HCT116 (cell line): ENCODE data around the gene ZMYND11. TPM values are rescaled to one million over a fixed set of nuclear protein-coding genes. Genes with fewer than 3 reads are reported as not detected.

ENCODE experiments used
- ATAC-seq: fragments of 200-7000 bp; cut with Tn5 transposase; 2 replicates; pipeline ENCODE4 v1.9.1; 2020; ENCODE audit warnings: mild to moderate bottlenecking, moderate library complexity
- BruUV-seq: library from RNA; stranded (reverse); fragments of 400-500 nt; replicated peaks from 2 replicates; lab custom pipeline; 2021; lab: Mats Ljungman, UMichigan
- CTCF ChIA-PET: fragments of 300-600 bp; sonication (Branson Sonifier 250); formaldehyde crosslinking; loops from one replicate; lab custom pipeline; 2021; ENCODE audit warnings: antibody characterized with exemption; lab: Charles Lee
- POLR2A ChIA-PET: fragments of 300-600, 350-600 bp; sonication (Branson Sonifier 250); formaldehyde crosslinking; loops from one replicate; lab custom pipeline; 2021; ENCODE audit warnings: antibody characterized with exemption; lab: Charles Lee
- RAD21 ChIA-PET, 2 experiments: fragments of 300-600 bp; sonication (Branson Sonifier 250); formaldehyde crosslinking; loops; one replicate each; lab custom pipeline; 2023; ENCODE audit warnings: low total read pairs in 2 of 2; ENCODE audit not compliant: uncharacterized antibody in 2 of 2, unreplicated experiment in 2 of 2, low non-redundant PET in 1 of 2; lab: Charles Lee
- DNase-seq: peaks from one replicate; pipeline ENCODE4 v3.0.0-alpha.2; 2010; ENCODE audit warnings: low read depth, low spot score
- H2AFZ ChIP-seq: fragments of 200-600 bp; shearing (Covaris generic), sonication (generic); 2 replicates; pipeline ENCODE4 v1.6.1; 2017; ENCODE audit warnings: low read depth, mixed run types, mixed read lengths, antibody characterized with exemption, low read length; ENCODE audit not compliant: poor library complexity, severe bottlenecking
- H3K27ac ChIP-seq: 2 replicates; pipeline ENCODE4 v1.5.1; 2012; ENCODE audit warnings: low read depth, low read length
- H3K27me3 ChIP-seq: fragments of 200-600 bp; sonication (generic); 2 replicates; pipeline ENCODE4 v1.6.1; 2016; ENCODE audit warnings: mixed run types, low read length, mixed read lengths; ENCODE audit not compliant: insufficient read depth
- H3K36me3 ChIP-seq, 2 experiments: fragments of 200-500 bp in 1 of 2; fragments of 200-600 bp in 1 of 2; sonication (Bioruptor generic) in 1 of 2; sonication (generic) in 1 of 2; 2 replicates each; pipeline versions ENCODE4 v1.5.1 to v1.6.1; 2014 to 2016; ENCODE audit warnings: low read length in 2 of 2, inconsistent platforms in 1 of 2, mixed read lengths in 1 of 2, mixed run types in 1 of 2; ENCODE audit not compliant: insufficient read depth in 2 of 2, control insufficient read depth in 1 of 2
- H3K4me1 ChIP-seq, 2 experiments: fragments of 200-600 bp in 1 of 2; sonication (generic) in 1 of 2; 2 replicates each; pipeline versions ENCODE4 v1.5.1 to v1.6.1; 2012 to 2017; ENCODE audit warnings: low read length in 2 of 2, inconsistent platforms in 1 of 2, mild to moderate bottlenecking in 1 of 2, mixed read lengths in 1 of 2, mixed run types in 1 of 2, moderate library complexity in 1 of 2; ENCODE audit not compliant: insufficient read depth in 2 of 2, control insufficient read depth in 1 of 2
- H3K4me2 ChIP-seq: fragments of 200-600 bp; sonication (generic); 2 replicates; pipeline ENCODE4 v1.6.1; 2017; ENCODE audit warnings: mixed run types, low read length, mixed read lengths
- H3K4me3 ChIP-seq, 2 experiments: fragments of 200-600 bp in 1 of 2; sonication (generic) in 1 of 2; replicated peaks in 1 of 2; 2 replicates each; pipeline ENCODE4 v1.5.1; 2011 to 2016; ENCODE audit warnings: low read length in 2 of 2, control low read depth in 1 of 2, low read depth in 1 of 2, mild to moderate bottlenecking in 1 of 2, mixed read lengths in 1 of 2, mixed run types in 1 of 2
- H3K79me2 ChIP-seq: fragments of 200-600 bp; sonication (generic); 2 replicates; pipeline ENCODE4 v1.6.1; 2017; ENCODE audit warnings: mild to moderate bottlenecking, mixed run types, low read length, moderate library complexity, mixed read lengths; ENCODE audit not compliant: insufficient read depth
- H3K9ac ChIP-seq: fragments of 200-600 bp; sonication (generic); 2 replicates; pipeline ENCODE4 v1.6.1; 2016; ENCODE audit warnings: low read length, mixed read lengths
- H3K9me2 ChIP-seq: fragments of 200-600 bp; sonication (generic), shearing (Covaris generic); 2 replicates; pipeline ENCODE4 v1.6.1; 2017; ENCODE audit warnings: mixed run types, mild to moderate bottlenecking, moderate library complexity; ENCODE audit not compliant: insufficient read depth
- H3K9me3 ChIP-seq, 2 experiments: fragments of 200-500 bp in 1 of 2; fragments of 200-600 bp in 1 of 2; sonication (Bioruptor generic) in 1 of 2; sonication (generic) in 1 of 2; 2 replicates each; pipeline ENCODE4 v1.6.1; 2014 to 2017; ENCODE audit warnings: low read length in 2 of 2, mixed read lengths in 2 of 2, inconsistent platforms in 1 of 2, low read depth in 1 of 2, mild to moderate bottlenecking in 1 of 2, mixed run types in 1 of 2, moderate library complexity in 1 of 2; ENCODE audit not compliant: control insufficient read depth in 1 of 2, insufficient read depth in 1 of 2
- H4K20me1 ChIP-seq: fragments of 200-600 bp; sonication (generic), shearing (Covaris generic); 2 replicates; pipeline ENCODE4 v1.6.1; 2017; ENCODE audit warnings: mixed run types, mild to moderate bottlenecking, moderate library complexity; ENCODE audit not compliant: insufficient read depth
- CBX3 ChIP-seq: IDR thresholded peaks from 2 replicates; pipeline ENCODE4 v1.6.1; 2012; ENCODE audit warnings: low read depth
- CEBPB ChIP-seq: IDR thresholded peaks from 2 replicates; pipeline ENCODE4 v1.6.1; 2012; ENCODE audit warnings: low read depth
- CTCF ChIP-seq, 3 experiments: fragments of 200-600 bp in 1 of 3; sonication (generic) in 1 of 3; IDR thresholded peaks in 2 of 3; conservative IDR thresholded peaks in 1 of 3; 2 replicates each; pipeline ENCODE4 v1.5.1; 2012 to 2017; ENCODE audit warnings: low read depth in 2 of 3, low read length in 2 of 3, antibody characterized with exemption in 1 of 3, borderline replicate concordance in 1 of 3, control low read depth in 1 of 3, mild to moderate bottlenecking in 1 of 3, mixed read lengths in 1 of 3, mixed run types in 1 of 3, moderate library complexity in 1 of 3; ENCODE audit not compliant: insufficient read depth in 1 of 3
- ELF1 ChIP-seq: IDR thresholded peaks from 2 replicates; pipeline ENCODE4 v1.6.1; 2012; ENCODE audit warnings: low read depth, borderline replicate concordance
- EZH2phosphoT487 ChIP-seq: fragments of 200-600 bp; IDR thresholded peaks from 2 replicates; pipeline ENCODE4 v1.6.1; 2018; ENCODE audit warnings: antibody characterized with exemption, borderline replicate concordance
- FOSL1 ChIP-seq: IDR thresholded peaks from 2 replicates; pipeline ENCODE4 v1.6.1; 2012; ENCODE audit warnings: low read depth
- JUND ChIP-seq: IDR thresholded peaks from 2 replicates; pipeline ENCODE4 v1.6.1; 2012
- MAX ChIP-seq: IDR thresholded peaks from 2 replicates; pipeline ENCODE4 v1.6.1; 2012
- POLR2A ChIP-seq: IDR thresholded peaks from 2 replicates; pipeline ENCODE4 v1.7.0; 2011; ENCODE audit warnings: borderline replicate concordance; ENCODE audit not compliant: insufficient read depth, insufficient read length; ENCODE audit errors: extremely low read depth
- RAD21 ChIP-seq: IDR thresholded peaks from 2 replicates; pipeline ENCODE4 v1.6.1; 2012; ENCODE audit warnings: low read depth, mild to moderate bottlenecking
- SP1 ChIP-seq: IDR thresholded peaks from 2 replicates; pipeline ENCODE4 v1.6.1; 2012; ENCODE audit warnings: low read depth
- SRF ChIP-seq: IDR thresholded peaks from 2 replicates; pipeline ENCODE4 v1.6.1; 2012; ENCODE audit warnings: low read depth
- TCF7L2 ChIP-seq: IDR thresholded peaks from 2 replicates; pipeline ENCODE4 v1.7.0; 2011; ENCODE audit warnings: borderline replicate concordance, inconsistent platforms; ENCODE audit not compliant: insufficient read depth, insufficient read length; ENCODE audit errors: extremely low read depth
- YY1 ChIP-seq: IDR thresholded peaks from 2 replicates; pipeline ENCODE4 v1.6.1; 2011; ENCODE audit warnings: low read length, low read depth, moderate library complexity, mild to moderate bottlenecking; ENCODE audit not compliant: insufficient replicate concordance; ENCODE audit errors: extremely low read depth
- ZBTB33 ChIP-seq: IDR thresholded peaks from 2 replicates; pipeline ENCODE4 v1.6.1; 2011; ENCODE audit warnings: mild to moderate bottlenecking, low read length, moderate library complexity; ENCODE audit not compliant: insufficient replicate concordance; ENCODE audit errors: extremely low read depth
- ZNF274 ChIP-seq: fragments of 200-500 bp; sonication (Bioruptor generic); IDR thresholded peaks from 2 replicates; pipeline ENCODE4 v1.6.1; 2014; ENCODE audit warnings: mild to moderate bottlenecking, low read depth, low read length, inconsistent platforms
- intact Hi-C: fragments of 100-400 bp; cut with micrococcal nuclease; formaldehyde crosslinking; loops from 2 replicates; pipeline ENCODE4 v1.10.0; 2022
- total RNA-seq: library from RNA; stranded (reverse); gene quantifications from one replicate; pipeline ENCODE4 v1.2.1, GENCODE V29; 2021; ENCODE audit not compliant: unreplicated experiment

Gene ZMYND11
- total RNA-seq, 1 experiment from 2014 or later, result 28.3 TPM

DNA sequence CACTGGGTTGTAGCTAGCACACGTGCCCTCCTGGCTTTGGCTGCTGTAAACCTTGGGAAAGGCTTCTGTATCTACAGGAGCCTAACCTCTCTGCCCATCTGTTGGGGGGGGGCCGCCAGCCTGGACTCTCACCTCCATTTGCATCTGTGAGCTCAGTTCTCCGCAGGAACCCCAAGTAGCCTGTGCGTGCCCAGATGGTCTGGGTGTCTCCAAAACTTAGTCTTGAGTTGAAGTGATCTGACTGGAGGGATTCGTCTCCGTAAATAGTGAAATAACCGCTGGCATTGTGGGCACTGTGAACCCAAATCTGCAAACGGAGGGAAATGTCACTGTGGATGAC, 147.9 kb downstream of the ZMYND11 start (continued):
- TF ChIP-seq ELF1 (no peak), CEBPB (no peak)
- TF ChIP-seq, all 23 proteins: peak for 0

- no peak for DNase-seq
- Histone ChIP-seq H3K4me2 (no peak overlapping the region), H3K9me2 (no peaks in the 10 kb centered on the region), H3K27ac (no peak overlapping the region), H3K9ac (no peak overlapping the region), H3K27me3 (no peaks in the 10 kb centered on the region), H3K9me3 (no peaks in the 10 kb centered on the region), H4K20me1 (no peaks in the 10 kb centered on the region), H3K4me3 (no peak overlapping the region), H3K36me3 (peaks cover 0 to 3% of the 10 kb centered on the region in 2 experiments; a peak in 1 of 4 replicates), H2AFZ (no peak overlapping the region), H3K79me2 (no peaks in the 10 kb centered on the region), H3K4me1 (peaks cover 0 to 12% of the 10 kb centered on the region in 2 experiments; a peak in 2 of 4 replicates)
- ChIA-PET CTCF (no interaction called here), POLR2A (no interaction called here), RAD21 (no interaction called here)
- no TSS peak for BruUV-seq
- no peak for ATAC-seq
- intact Hi-C loops, result no loop called here
- TF ChIP-seq JUND, result no peak
Observed at GRCh38 chr10:283916-284356, 148.7 kb downstream of the ZMYND11 start.

DNA sequence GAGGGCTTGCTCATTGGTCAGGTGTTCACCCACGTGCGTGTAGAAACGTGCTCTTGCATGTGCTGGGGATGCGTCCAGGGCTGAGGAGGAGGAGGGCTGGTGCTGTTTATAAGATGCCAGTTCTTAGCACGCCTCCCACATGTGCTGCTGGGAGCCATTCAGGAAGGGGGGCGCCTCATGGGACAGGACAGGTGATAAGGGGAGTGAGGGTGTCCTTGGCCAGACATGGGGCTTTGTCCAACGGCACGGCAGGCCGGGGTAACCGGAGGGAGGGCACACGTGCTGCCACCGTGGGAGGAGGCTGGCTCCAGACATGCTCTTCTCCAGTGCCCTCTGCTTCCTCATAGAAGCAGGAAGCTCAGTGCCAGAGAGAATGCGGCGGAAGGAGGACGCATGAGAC, 150.0 kb downstream of the ZMYND11 start:
- no peaks in the 10 kb centered on the region for H3K27me3 ChIP-seq
- no peak overlapping the region for H3K27ac ChIP-seq
- no peaks in the 10 kb centered on the region for H4K20me1 ChIP-seq
- intact Hi-C loops, result no loop called here
- H3K9ac ChIP-seq, result no peak overlapping the region
- BruUV-seq, result no TSS peak
- H3K4me2 ChIP-seq, result no peak overlapping the region
- H3K4me3 ChIP-seq, result no peak overlapping the region
- H2AFZ ChIP-seq, result no peak overlapping the region
- peaks cover 0 to 12% of the 10 kb centered on the region in 2 experiments; a peak in 2 of 4 replicates for H3K4me1 ChIP-seq
- CTCF ChIA-PET, result no interaction called here
- DNase-seq (no peak), ATAC-seq (no peak)
- no peaks in the 10 kb centered on the region for H3K79me2 ChIP-seq
- no peaks in the 10 kb centered on the region for H3K9me2 ChIP-seq
- POLR2A ChIA-PET, result no interaction called here
- H3K36me3 ChIP-seq, result peaks cover 0 to 3% of the 10 kb centered on the region in 2 experiments; a peak in 1 of 4 replicates
- RAD21 ChIA-PET, result interaction anchor here in 1 of 2 experiments (0.7 kb wide), 1 partner anchor 235 kb away, joined by 5 read pairs; no protein-coding TSS in a partner anchor
- no peaks in the 10 kb centered on the region for H3K9me3 ChIP-seq
- TF ChIP-seq TCF7L2, result no peak
- no peak for TF ChIP-seq SP1
- no peak for TF ChIP-seq SRF
- TF ChIP-seq POLR2A, result no peak
- no peak for TF ChIP-seq CEBPB
- TF ChIP-seq ZNF274, result no peak
- TF ChIP-seq EZH2phosphoT487, result no peak
- no peak for TF ChIP-seq FOSL1
- TF ChIP-seq JUND, result no peak
- no peak for TF ChIP-seq ZBTB33
- TF ChIP-seq CTCF (IDR thresholded peaks at IDR 0.05 in 2 of 3, conservative IDR thresholded peaks at IDR 0.05 in 1 of 3; ENCODE audit: borderline replicate concordance in 1 of 3, insufficient read depth in 1 of 3, low read depth in 2 of 3, low read length in 2 of 3), result no peak
- TF ChIP-seq RAD21, result no peak
- no peak for TF ChIP-seq CBX3
- TF ChIP-seq MAX, result no peak
- no peak for TF ChIP-seq YY1
